ENCODE results near the gene PAMR1.
A peak's percentile ranks its signal among the peaks of the same experiment; 100 is the strongest.
"Not testable (repeated sequence)": the region's sequence is repeated elsewhere in the genome, so short reads cannot be mapped to it uniquely, and the experiment has no call there.

The PAMR1 gene

DNA sequence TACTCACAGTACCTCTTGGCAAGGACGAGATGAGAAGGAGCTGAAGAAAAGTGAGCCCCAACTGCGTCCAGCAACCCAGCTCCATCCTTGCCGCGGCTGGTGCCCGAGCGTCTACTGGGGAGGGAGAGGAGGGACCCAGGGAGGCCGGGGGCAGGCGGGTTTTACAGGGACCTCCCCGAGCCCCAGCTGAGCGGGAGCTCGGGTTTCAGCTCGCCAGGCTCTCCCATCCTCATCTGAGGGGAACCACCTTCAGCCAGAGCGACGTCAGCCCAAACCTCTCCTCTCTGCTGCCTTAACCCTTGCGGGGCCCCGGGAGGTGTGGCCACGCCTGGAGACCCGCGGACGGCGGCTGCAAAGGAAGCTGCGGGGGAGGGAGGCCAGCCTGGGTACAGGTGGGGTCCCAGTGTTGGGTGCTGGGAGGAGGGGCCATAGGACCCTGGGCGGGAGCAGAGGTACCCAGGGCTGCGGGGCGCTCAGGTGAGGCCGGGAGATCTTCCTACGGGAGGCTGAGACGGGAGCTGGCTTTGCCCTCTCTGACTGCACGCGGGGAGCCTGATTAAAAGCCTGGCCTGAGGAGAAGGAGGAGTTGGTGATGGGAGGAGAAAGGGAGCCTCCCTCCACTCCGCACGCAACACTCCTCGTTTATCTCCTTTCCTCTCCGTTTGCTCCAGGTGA, at the start of gene PAMR1:
PAMR1 (minus strand) TSS at position 116 of the 675 bp plus-strand sequence; CDS start at position 85, 31 bp downstream.
- DNase-seq, result no peak

GRCh38 chr11:35571696-35572095, 46.3 kb upstream of the PAMR1 start:
- no peak for DNase-seq

DNA sequence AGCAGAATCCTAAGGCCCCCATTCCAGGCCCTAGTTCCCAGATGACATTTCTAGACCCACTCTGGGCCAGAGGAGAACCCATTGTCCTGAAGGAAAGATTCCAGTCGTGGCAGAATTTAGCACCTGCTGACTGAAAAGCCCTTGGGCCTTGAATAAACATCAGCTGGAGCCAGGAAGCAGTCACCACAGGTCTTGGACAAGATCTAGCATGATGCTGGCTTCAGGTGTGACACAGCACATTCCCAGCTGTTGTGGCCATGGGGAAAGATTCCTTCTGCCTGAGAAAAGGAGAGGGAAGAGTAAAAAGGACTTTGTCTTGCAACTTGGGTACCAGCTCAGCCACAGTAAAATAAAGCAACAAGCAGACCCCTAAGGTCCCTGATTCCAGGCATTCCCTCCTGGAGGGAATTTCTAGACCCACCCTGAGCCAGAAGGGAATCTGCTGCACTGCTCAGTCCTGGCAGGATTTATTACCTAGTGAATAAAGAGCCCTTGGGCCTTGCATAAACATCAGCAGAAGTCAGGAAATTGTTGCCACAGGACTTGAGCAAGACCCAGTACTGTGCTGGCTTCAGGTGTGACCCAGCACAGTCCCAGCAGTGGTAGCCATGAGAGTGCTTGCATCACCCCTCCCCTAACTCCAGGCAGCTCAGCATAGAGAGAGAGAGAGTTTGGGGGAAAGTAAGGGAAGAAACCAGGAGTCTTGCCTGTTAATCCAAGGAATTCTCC, 42.5 kb upstream of the PAMR1 start:
- DNase-seq, result peak; percentile 66

DNA sequence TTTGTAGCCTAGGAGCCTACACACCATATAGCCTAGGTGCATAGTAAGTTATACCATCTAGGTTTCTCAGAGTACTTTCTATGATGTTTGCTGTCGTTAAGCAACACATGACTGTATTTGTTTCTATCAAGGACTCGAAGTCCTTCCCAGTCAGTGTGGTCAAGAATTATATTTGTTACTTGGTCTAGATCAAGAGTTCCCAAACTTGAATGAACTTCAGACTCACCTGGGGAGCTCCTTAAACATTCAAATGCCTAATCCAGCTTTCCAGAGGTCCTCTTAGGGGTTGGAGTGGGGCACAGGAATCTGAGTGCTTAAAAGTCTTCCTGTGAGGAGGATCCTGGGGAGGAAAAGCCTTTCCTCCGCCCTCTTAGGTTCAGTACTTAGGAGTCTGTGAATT, 41.5 kb upstream of the PAMR1 start:
- DNase-seq, result no peak

DNA sequence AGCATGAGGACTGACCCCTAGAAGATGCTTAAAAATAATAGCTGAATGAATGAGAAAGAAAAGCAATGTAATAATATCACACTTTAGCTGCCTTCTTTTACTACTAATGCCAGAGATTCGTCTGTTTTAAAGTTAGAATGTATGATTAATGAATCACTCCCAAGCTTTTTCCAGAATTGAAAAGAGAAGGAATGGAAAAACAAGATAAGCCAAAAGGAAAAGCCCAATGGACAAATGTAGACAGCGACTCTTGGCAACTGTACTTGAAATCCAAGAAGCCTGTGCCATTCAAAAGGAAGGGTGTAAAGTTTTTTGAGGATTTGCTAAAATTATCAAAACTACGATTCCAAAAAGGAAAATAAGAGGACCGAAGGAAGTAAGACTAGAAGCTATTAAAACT, 40.8 kb upstream of the PAMR1 start:
- DNase-seq, result no peak

- no peak for DNase-seq
These were observed 38.8 kb upstream of the PAMR1 start for GRCh38 chr11:35564245-35564595.

- DNase-seq, result no peak
These were observed 38.2 kb upstream of the PAMR1 start for GRCh38 chr11:35563484-35564244.

DNA sequence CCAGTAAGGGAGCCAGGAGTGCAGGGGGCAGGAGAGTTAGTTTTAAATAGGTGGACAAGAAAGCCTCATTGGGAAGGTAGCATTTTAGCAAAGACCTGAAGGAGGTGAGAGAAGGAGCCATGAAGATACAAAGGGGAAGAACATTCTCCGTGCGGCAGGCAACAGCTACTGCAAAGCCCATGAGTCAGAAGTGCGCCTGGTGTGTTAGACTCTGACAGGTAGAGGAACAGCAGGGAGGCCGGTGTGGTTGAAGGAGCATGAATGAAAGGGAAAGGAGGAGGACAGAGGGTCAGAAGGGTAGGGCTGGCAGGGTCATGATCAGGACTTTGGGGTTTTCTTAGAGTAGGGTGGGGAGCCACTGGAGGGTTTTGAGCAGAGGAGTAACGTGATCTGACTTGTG, 34.5 kb upstream of the PAMR1 start:
- DNase-seq, result no peak

GRCh38 chr11:35558513-35558912, 33.1 kb upstream of the PAMR1 start:
- DNase-seq, result no peak

- no peak for DNase-seq
These were observed 30.1 kb upstream of the PAMR1 start for GRCh38 chr11:35555488-35555887.

DNA sequence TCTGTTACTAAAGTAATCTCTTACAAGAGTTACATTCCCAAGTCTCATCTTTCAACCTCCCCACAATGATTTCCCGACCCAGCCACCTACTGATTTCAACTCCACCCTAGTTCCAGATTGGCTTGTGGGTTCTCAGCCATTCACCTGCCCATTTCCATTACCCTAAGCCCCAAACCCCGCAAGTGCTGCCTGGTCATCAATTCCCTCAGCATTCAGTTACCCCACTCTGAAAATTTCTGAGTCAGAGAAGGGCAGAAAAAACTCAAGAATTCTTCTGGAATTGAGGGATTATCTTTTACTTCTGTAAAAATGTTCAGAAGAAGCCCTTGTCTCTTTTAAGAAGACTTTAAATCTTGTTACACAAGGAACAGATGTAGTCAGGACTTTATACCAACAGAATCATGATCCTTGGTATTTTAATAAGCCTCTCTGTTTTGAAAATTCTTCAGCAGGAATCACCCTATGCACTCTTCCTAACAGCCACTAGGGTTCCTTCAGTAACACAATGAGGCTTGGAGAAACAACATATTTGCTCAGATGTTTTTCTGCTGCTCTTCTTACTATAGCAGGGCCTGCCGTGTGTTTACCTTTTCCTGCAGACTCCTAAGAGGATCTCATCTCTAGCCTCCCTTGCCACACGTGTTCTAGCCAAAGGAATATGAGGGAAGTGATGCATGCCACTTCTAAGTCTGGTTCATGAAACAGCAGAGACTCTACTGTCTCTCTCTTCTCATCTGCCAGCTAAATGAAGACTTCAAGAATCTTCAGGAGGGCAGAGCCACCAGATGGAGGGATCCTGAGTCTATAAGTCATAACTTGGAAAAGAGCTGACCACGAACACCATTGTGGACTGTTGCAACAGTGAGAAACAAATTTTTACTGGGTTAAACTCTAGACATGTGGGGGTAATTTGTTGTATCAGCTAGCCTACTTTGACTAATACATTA, 29.3 kb upstream of the PAMR1 start:
- no peak for DNase-seq

- DNase-seq, result no peak
These were observed 28.4 kb upstream of the PAMR1 start for GRCh38 chr11:35553831-35554230.

GRCh38 chr11:35553021-35553420, 27.6 kb upstream of the PAMR1 start:
- DNase-seq, result no peak

- DNase-seq, result no peak
These were observed 27.2 kb upstream of the PAMR1 start for GRCh38 chr11:35552616-35553015.

- DNase-seq, result no peak
These were observed 25.1 kb upstream of the PAMR1 start for GRCh38 chr11:35550374-35551036.

DNA sequence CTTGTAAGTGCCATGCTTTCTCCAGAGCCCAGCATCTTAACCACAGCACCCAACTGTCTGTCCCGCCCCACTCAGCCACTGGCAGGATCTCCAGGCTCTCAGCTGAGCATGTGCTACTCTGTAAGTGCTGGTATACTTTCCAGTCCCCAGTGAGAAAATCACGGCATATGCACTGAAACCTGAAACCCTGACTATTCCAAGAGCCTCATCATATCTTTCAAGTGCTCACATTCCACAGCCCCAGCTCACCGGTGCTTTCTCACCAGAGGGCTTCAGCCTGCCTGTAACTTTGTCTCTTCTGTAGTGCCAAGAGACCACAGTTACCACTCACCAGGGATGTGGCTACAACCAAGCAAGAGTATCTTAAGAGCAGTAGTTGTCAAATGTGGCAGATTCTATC, 24.4 kb upstream of the PAMR1 start:
- DNase-seq, result no peak

DNA sequence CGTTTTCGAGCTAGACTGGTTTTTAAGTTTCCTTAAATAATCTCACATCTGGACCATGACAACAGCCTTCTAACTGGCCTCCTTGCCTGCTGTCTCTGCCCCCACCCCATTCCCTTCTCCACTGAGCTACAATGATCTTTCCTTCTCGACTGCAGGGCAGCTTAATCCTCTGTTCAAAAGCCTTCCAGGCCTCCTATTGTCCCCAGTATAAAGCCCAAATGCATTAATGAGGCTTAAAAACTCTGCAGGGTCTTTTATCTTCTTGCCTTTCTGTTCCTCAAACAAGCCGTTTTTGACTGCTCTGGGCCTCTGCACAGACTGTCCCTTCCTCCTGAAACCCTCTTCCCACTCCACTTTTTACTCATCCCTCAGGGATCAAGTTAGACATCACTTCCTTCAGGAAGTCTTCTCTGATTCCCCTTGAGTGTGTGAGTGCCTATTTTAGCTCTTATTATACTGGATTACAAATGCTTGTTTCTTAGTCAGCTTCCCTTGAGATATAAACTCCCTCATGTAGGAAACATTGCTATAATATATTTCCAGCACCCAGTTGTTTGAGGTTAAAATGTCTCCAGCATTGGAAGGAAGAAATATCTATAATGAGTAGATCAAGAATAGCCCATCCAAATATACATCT, 23.6 kb upstream of the PAMR1 start:
- DNase-seq, result no peak

DNA sequence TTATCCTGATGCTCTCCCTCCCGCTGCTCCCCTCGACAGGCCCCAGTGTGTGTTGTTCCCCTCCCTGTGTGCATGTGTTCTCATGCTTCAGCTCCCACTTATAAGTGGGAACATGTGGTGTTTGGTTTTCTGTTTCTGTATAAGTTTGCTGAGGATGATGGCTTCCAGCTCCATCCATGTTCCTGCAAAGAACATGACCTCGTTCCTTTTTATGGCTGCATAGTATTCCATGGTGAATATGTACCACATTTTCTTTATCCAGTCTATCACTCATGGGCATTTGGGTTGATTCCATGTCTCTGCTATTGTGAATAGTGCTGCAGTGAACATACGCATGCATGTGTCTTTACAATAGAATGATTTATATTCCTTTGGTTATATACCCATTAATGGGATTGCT, 22.6 kb upstream of the PAMR1 start:
- DNase-seq, result not testable (repeated sequence)

- no peak for DNase-seq
These were observed 20.9 kb upstream of the PAMR1 start for GRCh38 chr11:35546317-35546716.

DNA sequence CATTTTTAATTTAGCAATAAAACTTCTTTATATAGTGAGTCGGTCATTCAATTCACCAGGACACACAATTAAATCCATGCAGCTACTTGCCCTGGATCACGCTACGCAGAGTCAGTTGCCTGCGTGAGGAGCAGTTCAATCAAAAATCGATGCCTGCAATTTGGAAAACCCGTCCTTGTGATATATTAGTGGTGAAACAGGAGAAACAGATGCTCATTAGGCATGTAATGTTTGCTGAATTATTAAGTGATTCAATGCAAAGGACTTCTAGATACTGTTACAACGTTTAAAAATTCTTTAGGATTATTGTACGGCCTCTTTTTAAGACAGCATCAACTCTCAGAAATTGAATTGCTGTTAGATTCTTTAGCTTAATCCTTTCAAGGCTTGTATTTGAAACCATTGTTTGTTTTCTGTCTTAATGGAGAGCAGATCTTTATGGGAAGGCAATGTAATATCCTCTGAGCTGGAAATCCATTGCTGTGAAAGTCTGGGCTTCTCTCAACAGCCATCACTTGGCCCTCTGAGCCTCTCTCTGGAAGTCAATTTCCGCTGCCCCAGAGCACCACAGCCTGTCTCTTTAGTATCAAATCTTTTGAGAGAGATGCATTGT, 20.1 kb upstream of the PAMR1 start:
- no peak for DNase-seq

- no peak for DNase-seq
These were observed 18.1 kb upstream of the PAMR1 start for GRCh38 chr11:35543481-35543880.

All from NCI-H2029 (cell line).